Measurements from ENCODE around the gene ZNF587. TPM values are rescaled to one million over a fixed set of nuclear protein-coding genes. Genes with fewer than 3 reads are reported as not detected.

Gene ZNF587
- total and polyA plus RNA-seq, 10 of the 15 experiments (the other 5 are each of a cell fraction or from before 2014, with no cell fraction given) = 1.9 to 27.8 (median 13.5) TPM

- TF ChIP-seq, protein P1, sequence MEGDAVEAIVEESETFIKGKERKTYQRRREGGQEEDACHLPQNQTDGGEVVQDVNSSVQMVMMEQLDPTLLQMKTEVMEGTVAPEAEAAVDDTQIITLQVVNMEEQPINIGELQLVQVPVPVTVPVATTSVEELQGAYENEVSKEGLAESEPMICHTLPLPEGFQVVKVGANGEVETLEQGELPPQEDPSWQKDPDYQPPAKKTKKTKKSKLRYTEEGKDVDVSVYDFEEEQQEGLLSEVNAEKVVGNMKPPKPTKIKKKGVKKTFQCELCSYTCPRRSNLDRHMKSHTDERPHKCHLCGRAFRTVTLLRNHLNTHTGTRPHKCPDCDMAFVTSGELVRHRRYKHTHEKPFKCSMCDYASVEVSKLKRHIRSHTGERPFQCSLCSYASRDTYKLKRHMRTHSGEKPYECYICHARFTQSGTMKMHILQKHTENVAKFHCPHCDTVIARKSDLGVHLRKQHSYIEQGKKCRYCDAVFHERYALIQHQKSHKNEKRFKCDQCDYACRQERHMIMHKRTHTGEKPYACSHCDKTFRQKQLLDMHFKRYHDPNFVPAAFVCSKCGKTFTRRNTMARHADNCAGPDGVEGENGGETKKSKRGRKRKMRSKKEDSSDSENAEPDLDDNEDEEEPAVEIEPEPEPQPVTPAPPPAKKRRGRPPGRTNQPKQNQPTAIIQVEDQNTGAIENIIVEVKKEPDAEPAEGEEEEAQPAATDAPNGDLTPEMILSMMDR (IDR thresholded peaks at IDR 0.05 in 2 of 3, conservative IDR thresholded peaks at IDR 0.05 in 1 of 3; ENCODE audit: control insufficient read depth in 2 of 3, extremely low read depth in 1 of 3, insufficient read depth in 1 of 3, low read depth in 3 of 3, low read length in 3 of 3) = peak; percentile 31 to 38 (median 34); a peak in 5 of 6 replicates
- TF ChIP-seq ELK1 (IDR thresholded peaks at IDR 0.05; ENCODE audit: low read depth, low read length) (no peak), TCF3 (IDR thresholded peaks at IDR 0.05; ENCODE audit: borderline replicate concordance, insufficient read depth, low read depth, low read length) (no peak), ETV6 (conservative IDR thresholded peaks at IDR 0.05 in 1 of 2, IDR thresholded peaks at IDR 0.05 in 1 of 2; ENCODE audit: borderline replicate concordance in 1 of 2, low read depth in 1 of 2) (no peak), MXI1 (IDR thresholded peaks at IDR 0.05; ENCODE audit: low read depth, low read length) (peak; percentile 31; the same call in 1 of the 2 replicates), CREB1 (IDR thresholded peaks at IDR 0.05; ENCODE audit: low read depth) (0 out of 2 replicates have a peak, but pooled peaks have one; percentile 18), ZBTB4 (CRISPR knock-in tag; IDR thresholded peaks at IDR 0.05) (no peak), ZNF24 (IDR thresholded peaks at IDR 0.05) (no peak), NR2F1 (conservative IDR thresholded peaks at IDR 0.05) (no peak), KLF5 (IDR thresholded peaks at IDR 0.05; ENCODE audit: partially characterized antibody) (no peak), IKZF1 (conservative IDR thresholded peaks at IDR 0.05) (no peak; the same call in 1 of the 2 replicates), RELA (IDR thresholded peaks at IDR 0.05; ENCODE audit: borderline replicate concordance, partially characterized antibody) (no peak), SMC3 (IDR thresholded peaks at IDR 0.05; ENCODE audit: borderline replicate concordance, low read length) (peak; percentile 37; the same call in 1 of the 2 replicates), BCL3 (IDR thresholded peaks at IDR 0.05; ENCODE audit: borderline replicate concordance, insufficient read depth, low read depth, low read length, poor library complexity, severe bottlenecking) (no peak), HDGF (IDR thresholded peaks at IDR 0.05) (no peak), E2F4 (IDR thresholded peaks at IDR 0.05; ENCODE audit: low read depth, low read length) (no peak), ATF7 (IDR thresholded peaks at IDR 0.05; ENCODE audit: low read depth) (peak; percentile 18; the same call in 1 of the 2 replicates), CBFB (IDR thresholded peaks at IDR 0.05; ENCODE audit: low read depth) (no peak)
- TF ChIP-seq, protein P2, sequence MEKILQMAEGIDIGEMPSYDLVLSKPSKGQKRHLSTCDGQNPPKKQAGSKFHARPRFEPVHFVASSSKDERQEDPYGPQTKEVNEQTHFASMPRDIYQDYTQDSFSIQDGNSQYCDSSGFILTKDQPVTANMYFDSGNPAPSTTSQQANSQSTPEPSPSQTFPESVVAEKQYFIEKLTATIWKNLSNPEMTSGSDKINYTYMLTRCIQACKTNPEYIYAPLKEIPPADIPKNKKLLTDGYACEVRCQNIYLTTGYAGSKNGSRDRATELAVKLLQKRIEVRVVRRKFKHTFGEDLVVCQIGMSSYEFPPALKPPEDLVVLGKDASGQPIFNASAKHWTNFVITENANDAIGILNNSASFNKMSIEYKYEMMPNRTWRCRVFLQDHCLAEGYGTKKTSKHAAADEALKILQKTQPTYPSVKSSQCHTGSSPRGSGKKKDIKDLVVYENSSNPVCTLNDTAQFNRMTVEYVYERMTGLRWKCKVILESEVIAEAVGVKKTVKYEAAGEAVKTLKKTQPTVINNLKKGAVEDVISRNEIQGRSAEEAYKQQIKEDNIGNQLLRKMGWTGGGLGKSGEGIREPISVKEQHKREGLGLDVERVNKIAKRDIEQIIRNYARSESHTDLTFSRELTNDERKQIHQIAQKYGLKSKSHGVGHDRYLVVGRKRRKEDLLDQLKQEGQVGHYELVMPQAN (conservative IDR thresholded peaks at IDR 0.05) = no peak
Measured at GRCh38 chr19:57802269-57802668, 47.4 kb upstream of the ZNF587 start (continued).

All from GM12878 (cell line).